HG03139 (cell line): ENCODE data around the gene ADGRF1.
"Not testable (repeated sequence)": the region's sequence is repeated elsewhere in the genome, so short reads cannot be mapped to it uniquely, and the experiment has no call there.

ENCODE experiments used
- ATAC-seq: cut with Tn5 transposase; IDR thresholded peaks from one replicate; pipeline ENCODE4 v1.9.1; 2021; ENCODE audit not compliant: unreplicated experiment

ADGRF1 gene

DNA sequence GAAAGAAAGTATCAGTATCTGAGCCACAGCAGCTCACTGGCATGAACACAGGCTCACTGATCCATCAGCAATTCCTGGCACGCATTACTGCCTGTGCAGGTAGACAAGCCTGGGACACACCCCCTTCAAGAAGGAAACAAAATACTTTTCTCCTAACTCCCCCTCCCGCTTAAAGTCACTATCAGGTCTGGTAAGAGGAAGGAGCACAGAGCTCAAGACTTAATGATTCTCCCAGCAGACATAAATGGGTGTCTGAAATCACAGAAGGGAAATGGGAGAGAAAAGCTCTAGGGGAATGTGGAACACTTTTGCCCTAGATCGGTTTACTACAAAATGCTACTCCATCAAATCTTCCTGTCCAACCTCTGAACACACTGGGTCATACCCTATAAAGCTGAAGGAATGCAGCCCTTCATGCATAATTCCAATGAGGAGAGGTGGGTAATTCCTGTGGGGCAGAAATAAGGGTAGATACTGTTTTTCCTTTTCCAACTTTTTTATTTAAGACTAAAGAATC lies at the start of gene ADGRF1:
TSS of gene ADGRF1 (minus strand) at position 58 of the 517 bp plus-strand sequence. CDS start 13,271 bp downstream, outside the sequence.
- no peak for ATAC-seq

DNA sequence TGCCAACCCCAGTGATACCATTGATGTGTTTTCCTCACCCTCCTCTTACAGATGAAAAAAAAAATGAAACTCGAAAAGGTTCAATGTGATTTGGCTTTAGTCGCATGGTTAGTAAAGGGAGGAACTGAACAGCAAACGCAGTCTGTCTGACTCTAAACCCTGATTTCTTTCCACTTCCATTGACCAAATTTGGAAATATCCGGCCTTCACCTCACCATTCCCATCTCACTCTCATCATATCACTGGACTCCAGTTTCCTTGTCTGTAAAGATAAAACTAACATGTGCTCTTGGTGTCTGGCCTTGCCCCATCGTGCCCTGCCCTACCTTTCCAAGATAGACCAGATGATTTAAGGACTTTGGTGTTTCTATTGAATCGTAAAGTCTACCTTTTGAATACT lies 48.7 kb upstream of the ADGRF1 start:
- no peak for ATAC-seq

DNA sequence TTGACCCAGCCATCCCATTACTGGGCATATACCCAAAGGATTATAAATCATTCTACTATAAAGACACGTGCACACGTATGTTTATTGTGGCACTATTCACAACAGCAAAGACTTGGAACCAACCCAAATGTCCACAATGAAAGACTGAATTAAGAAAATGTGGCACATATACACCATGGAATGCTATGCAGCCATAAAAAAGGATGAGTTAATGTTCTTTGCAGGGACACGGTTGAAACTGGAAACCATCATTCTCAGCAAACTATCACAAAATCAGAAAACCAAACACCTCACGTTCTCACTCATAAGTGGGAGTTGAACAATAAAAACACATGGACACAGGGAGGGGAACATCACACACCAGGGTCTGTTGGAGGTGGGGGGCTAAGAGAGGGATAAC lies 47.3 kb upstream of the ADGRF1 start:
- not testable (repeated sequence) for ATAC-seq

DNA sequence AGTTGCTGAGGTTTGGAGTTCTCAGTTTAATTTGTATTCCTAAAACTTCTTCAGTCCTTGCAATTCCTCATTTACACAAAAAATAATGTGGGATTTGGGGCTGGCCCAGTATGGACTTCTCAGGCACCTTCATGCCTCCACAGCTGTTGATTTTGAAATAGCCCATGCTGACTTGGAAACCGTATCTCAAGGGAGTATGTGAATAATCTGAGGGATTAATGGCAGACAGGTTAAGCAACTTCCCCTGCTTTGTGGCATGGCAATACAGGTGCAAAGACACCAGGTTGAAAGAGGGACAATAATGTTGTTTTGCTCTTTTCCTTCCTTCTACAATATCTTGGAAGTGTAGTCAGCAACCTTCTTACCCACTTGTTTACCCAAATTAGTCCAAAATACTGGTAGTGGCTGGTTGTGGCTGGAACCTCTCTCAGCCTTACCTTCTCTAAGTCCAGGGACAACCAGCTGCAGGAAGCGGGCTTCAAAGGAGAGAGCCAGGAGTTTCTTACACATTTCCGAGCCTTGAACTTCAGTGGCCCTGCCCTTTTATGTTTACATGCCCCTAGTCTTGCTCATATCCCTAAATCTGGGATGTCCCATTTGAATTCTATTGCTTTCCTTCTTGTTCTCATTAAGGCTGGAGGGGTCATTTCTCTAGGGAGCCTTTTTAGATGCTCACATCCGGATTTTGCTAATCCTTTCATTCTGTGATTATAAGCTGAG lies 44.1 kb upstream of the ADGRF1 start:
- ATAC-seq = no peak

DNA sequence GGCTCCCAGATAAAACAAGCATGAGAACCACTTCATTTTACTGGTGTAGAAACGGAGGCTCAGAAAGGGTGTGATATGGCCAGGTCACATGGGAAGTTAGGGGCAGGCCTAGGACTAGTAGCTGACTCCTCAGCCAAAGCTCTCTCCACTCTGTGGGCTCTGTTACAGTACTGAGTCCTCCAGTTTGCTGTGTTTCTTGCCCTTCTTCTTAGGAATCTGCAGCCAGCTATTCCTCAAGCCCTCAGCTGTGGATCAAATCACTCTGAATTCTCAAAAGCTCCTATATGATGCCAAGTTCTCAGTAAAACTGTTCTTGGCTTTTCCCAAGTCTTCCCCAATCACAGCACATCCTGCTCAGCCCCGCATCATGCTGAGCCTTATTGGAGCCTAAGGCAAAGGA lies 42.5 kb upstream of the ADGRF1 start:
- no peak for ATAC-seq

DNA sequence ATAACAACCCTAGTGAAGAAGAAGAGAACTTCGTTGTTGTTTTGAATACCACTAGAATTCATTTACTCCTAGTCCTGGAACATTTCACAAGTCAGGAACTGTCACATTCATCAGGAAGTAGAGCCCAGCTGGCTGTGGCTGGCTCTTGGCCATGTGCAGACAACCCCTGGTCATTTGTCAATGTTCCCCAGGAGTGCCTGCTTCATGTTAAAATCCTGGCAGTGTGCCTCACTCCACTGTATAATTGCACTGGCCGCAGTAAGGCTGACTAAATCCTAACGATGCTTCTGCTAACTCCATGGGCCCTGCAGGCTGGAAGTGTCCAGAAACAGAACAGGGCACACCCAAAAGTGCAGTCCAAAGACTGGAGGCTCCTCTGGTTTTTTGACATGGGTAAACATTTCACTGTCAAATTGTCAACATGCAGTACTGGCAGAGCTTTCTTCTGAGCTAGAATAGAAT lies 41.5 kb upstream of the ADGRF1 start:
- ATAC-seq = no peak

DNA sequence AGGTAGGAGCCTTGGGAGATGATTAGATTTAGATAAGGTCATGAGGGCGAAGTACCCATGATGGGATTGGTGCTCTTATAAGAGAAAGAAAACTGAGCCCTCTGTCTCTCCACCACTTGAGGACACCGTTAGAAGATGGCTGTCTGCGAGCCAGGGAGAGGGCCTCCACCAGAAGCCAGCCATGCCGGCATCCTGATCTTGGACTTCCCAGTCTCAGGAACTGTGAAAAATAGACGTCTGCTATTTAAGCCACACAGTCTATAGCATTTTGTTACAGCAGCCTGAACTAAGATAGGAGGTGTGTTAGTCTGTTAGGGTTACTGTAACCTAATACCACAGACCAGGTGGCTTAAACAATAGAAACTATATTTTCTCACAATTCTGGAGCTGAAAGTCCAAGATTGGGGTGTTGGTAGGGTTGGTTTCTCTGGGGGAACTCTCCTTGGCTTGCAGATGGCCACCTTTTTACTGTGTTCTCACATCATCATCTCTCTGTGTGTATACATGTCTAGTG lies 38.0 kb upstream of the ADGRF1 start:
- no peak for ATAC-seq

DNA sequence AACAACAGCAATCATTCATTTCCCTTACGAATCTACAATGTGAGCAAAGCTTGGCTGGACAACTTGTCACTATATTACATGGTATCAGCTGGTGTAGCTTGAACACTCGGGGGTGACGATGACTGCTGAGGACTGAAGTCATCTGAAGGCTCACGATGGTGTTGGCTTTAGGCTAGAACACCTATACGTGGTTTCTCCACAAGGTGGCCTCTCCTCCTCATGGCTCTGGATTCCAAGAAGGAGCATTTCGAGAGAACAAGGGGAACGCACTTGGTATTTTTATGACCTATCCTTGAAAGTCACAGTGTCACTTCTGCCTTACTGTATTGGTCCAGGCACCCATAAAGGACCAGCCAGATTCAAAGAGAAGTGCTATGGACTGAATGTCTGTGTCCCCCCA lies 37.5 kb upstream of the ADGRF1 start:
- no peak for ATAC-seq

DNA sequence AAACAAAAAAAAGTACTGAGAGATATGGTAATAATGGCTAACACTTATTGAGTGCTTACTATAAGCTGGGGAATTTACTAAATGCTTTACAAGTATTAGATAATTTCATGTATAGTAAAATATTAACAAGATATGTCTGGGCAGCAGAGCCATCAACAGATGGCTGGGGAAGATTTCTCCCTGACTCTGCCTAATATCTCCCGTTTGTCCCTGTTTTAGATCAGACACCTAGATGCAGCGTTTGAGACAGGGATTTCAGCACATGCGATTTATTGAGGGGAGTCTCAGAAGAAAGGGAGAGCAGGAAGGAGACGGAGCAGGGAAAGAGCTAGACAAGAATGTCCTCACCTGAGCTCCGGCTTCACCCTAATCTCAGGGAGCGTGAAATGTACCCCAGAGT lies 36.9 kb upstream of the ADGRF1 start:
- no peak for ATAC-seq

DNA sequence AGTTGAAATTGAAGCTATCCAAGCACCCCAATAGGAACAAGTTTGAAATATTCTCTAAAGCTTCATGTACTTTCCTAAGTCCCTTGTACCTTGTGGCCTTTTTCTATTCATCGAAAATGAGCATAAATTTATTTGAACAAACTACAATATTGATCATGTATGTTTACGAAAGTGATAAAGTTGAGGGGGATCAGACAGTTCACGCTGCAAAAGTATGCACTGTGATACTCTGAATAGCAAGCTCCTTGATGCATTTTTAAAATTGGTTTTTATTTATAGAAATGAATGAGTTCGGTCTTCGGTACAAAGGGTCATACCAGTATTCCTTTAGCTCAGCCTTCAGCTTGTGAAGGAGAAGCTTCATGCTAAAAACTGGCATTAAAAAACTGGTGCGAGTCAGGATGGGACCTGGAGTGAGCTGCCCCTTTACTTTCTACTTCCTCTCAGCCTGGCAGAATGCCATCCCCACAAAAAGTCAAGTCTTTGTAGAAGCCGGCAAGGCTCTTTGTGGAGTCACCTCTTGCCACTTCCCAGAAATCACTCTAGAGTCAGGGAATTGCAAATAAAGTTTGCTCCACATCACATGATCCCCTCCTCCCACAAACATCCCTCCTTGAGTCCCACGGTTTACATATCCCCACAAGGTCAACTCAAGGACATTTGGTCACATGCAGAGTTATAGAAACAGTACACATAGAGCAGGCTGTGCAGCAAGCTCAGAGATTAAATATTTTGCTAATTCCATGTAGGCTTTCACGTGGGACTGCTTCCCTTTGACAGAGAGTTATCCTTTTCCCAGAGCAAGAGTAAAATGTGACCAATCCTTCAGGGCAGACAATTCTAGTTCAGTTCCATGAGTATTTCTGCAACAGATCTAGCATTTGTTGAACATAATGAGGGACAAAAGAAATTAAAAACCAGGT lies 34.6 kb upstream of the ADGRF1 start:
- ATAC-seq = no peak

DNA sequence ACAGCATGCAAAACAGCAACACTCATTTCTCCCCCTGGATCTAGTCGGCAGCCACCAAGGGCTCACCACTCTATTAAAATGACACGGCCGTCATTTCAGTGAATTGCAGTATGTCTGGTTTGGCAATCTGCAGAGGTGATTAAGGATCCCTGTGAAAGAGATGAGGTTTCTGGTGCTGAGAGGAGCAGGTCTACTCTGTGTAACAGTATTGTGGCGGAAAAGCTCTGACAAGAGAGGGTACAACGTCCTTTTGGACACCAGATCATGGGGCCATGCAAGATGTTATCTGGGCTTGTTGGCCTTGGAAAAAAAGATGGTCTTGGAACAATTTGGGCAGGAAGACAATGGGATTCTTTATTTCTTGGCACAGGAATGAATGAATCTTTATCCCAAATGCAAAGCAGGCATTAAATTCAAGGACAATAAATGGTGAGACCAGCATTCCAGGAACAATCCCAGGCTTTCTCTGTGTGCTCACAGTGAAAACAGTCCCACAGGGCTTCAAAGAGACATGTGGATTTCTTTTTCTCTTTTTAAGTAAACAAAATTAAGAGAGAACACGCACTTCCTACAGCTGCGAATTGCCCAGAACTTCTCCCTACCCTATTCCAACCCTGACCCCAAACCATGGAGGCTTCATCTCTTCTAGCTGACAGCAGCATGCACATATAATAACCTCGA lies 33.7 kb upstream of the ADGRF1 start:
- no peak for ATAC-seq

DNA sequence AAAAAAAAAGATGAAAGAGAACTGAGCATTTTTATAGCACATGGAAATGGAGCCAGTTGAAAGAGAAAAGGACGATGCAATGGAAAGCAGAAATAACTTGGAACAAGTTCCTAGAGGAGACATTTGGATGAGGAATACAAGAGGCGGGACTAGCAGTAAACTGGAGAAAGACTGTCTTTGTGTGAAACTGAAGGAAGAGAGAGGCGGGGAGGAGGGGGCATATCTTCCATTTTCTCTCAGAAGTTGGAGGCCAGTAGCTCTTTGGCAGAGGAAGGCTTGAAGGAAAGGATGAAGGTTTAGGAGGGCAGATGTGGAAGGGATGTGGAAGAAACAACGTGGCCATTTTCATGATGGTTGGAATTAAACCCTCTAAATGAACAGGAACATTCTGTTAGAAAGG lies 33.0 kb upstream of the ADGRF1 start:
- ATAC-seq = no peak

DNA sequence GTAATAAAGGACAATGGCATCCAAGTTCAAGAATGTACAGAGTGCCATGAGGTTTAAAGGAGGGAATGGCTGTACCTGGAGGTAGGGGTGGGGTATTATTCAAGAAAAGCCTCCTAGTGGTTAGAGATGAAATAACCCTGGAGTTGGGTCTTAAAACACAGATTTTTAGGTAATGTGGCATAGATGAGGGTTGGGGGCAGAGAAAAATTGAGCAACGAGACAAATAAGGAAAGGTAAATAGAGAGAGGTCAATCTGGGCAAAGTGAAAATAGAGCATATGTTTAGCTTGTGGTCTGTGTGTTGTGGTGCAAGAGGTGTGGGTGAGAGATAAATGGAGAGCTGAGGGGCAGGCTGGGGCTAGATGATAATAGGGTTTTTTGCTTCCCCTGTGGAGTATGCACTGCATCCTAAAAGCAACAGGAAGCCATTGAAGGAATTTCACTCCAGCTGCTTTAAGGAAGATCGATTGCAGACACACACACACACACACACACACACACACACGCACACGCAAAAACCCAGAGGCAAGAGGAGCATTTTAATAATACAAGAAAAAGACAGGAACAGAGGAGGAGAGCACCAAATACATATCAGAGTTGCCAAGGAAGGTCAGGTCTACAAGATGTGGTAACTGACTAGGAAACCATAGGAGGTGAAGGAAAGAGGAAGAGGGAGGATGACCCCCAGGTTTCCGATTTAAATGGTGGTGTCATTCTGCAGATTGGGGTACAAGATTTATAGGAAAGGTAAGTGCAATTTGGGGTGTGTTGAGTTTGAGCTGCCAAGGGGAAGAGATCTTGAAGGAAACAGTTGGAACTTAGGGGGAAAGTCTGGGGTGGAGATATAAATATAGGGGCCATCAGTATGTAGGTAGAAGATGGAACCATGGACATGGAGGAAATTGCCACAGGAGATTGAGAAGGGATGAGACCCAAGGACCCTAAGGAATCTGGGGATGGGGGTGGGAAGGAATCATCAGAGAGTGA lies 31.3 kb upstream of the ADGRF1 start:
- ATAC-seq = no peak

DNA sequence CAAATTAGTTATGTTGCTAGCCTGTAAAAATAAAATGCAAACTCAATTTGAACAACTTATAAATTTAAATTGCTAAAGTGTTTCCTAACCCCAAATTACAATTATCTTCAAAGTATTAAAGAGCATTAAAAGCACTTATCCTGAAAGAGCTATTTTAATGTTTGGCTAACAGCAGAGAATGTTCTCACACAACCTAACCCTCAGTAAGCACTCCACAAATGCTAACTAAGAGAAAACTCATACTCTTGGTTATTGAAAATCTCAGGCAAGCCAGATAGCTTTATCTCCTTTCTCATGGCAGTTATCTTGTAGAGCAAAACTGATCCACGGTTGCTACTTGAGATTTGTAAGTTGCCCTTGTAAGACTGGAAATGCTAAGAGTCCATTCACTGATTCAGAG lies 30.5 kb upstream of the ADGRF1 start:
- no peak for ATAC-seq

DNA sequence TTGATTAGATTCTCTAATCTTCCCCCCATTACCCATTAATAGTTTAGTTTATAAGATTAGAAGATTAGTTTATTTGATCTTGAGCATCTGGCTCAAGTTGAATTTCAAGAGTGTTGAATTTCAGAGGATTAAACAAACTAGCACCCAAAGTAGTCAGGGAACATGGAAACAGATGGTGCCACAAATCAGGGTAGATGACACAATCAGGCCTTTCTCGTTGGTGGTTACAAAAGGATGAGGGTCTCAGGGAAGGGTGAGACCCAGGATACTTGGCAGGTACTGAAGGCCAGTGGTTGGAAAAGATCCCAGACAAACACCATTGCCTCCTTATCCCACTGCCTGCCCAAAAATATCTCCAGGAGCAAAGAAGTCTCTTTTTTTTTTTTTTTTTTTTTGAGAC lies 29.5 kb upstream of the ADGRF1 start:
- ATAC-seq = no peak

DNA sequence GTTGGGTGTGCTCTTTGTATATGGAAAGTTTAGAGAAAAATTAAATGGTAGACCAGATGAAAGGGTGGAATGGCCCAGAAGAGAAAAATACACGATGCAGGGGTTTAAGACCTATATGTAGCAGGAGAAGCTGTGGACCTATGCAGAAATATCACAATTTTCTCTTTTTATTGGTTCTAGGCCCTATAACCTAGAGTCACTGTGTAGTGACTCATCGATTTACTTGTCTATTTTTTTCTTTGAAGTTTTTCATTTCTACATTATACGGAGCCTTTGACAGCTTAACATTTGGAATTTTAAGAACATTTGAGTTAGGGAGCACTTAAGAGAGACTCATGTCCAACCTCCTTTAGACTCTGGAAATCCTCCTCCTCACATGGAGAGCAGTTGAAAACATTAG lies 28.3 kb upstream of the ADGRF1 start:
- no peak for ATAC-seq

DNA sequence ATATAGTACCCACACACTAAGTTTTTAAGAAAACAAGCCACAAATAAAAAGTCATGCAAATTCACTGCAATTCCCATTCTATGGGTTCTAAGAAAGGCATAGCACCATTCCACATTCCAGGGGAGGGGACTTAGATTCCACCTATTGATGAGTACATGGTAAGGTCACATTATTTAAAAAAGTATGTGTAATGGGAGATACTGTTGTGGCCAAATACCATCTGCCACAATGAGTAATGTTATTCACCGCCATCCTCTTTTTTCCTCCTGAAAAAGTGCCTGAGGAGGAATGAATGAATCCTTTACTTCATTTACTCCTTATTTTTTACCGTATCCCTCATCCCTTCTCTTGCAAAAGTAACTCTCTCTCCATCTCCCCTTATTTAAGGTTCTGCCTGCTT lies 27.0 kb upstream of the ADGRF1 start:
- ATAC-seq = no peak

DNA sequence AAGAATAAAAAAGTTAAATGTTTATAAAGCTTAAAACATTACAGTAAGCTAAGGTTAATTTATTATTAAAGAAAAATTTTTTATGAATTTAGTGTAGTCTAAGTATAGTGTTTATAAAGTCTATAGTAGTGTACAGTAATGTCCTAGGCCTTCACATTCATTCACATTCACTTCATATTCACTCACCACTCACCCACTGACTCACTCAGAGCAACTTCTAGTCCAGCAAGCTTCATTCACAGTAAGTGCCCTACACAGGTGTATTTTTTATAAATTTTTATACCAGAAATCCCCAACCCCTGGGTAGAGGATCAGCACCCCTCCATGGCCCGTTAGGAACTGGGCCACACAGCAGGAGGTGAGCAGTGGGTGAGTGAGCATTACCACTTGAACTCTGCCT lies 24.3 kb upstream of the ADGRF1 start:
- ATAC-seq = no peak

DNA sequence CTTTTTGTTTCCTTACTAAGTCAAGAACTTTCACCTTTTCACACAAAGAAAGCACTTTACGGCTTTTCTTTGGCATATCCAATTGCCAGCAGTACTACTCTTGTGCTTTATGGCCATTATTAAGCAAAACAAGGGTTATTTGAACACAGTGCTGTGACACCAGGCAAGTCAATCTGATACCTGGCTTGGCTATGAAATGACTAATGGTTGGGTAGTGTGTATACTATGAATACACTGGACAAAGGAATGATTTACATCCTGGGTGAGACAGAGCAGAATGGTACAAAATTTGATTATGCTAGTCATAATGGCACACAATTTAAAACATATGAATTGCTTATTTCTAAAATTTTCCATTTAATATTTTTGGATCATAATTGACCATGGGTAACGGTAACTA lies 22.1 kb upstream of the ADGRF1 start:
- no peak for ATAC-seq

DNA sequence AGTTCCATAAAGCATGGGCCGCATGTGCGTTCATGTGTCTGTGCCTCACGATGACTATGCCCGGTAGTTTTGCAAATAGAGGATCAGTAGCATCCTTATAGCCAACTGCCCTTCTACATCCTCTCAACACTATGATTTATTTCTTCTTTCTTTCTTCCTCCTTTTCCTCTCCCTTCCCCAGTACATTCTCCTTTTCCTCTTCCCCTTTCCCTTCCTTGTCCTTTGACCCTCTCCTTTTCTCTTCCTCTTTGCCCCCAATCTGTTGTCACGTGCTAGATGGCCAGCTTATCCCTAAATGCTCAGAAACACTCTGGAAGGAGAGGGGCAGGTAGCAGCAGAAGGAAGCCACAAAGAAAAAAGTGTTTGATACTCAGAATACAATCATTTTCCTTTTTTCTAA lies 20.2 kb upstream of the ADGRF1 start:
- no peak for ATAC-seq
